GM18526 (cell line): ENCODE results near the gene DIS3L2.

Experiments used
- POLR2A ChIP-seq: IDR thresholded peaks from 3 replicates; pipeline ENCODE4 v1.6.1; 2011; ENCODE audit not compliant: insufficient read length; ENCODE audit errors: extremely low read depth

The DIS3L2 gene

DNA sequence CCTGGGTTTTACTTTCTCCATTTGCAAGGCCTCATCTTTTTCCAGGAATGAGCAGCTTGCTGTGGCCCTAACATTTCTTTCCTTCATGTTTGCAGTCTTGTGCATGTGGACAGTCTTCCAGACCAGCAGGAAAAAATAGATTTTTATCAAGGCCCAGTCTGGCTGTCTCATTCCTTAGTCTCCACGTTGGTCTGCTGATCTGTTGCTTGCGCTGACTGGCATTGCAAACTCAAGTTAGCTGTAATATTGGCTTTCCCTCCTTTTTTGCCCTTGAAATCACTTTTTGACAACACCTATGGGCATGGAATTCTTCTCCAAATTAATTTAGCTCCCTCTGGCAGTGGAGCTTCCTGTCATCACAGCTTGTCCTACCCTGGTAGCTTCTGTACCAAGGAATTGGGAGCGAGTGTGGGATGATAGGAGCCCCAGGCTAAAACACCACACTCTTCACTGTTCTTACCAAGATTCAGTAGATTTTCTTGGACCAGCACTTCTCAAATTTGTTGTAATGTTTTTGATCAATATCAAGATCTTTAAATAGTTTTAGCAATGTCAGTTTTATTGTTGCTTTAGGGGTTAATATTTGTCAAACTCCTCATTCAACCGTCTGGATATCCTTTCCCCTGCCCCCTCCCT is 48.2 kb downstream of the DIS3L2 start:
- no peak for TF ChIP-seq POLR2A

DNA sequence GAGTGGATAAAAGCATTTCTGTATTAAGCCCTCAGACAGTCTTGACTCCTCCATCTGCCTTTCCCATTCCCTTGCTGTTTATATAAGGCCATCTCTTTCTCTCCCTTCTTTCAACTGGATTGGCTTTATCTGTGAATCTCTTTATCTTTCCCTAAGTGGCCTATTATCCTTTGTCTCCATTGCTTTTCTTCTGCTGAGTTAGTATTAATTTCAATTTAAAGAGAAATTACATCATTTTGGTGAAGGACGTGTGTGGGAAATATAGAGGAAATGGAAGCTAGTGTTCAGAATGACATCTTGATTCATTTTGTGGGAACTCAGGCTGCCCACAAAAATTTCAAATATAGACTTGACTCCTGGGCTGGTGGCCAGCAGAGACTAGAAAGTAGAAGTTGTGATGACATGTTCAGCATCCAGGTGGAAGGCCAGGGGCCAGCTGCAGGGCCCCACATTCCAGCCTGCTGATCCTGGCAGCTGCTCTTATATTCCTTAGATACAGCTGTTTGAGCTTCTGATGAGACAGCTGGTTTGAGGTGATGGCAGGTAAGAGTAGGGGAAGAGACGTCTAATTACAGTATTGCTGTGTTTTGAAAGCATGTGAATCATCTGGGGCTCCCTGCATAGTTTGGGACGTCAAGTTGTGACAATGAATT is 52.3 kb downstream of the DIS3L2 start:
- TF ChIP-seq POLR2A, result no peak

DNA sequence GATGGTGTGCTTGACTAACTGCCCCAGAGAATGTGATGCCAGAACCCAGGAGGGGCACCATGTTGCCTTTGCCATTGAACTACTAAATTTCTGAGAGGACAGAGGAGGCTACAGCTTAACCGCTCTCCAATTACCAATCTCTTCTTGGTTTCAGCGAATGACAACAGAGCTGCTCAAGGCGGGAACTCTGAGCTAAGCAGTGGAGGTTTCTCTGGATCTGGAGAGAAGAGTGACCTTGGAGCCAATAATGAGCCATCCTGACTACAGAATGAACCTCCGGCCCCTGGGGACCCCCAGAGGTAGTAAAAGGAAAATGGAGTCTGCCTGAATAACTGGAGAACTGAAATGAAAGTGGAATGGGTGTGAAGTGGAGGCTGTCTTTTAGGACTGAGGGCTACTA is 53.2 kb downstream of the DIS3L2 start:
- TF ChIP-seq POLR2A, result no peak

DNA sequence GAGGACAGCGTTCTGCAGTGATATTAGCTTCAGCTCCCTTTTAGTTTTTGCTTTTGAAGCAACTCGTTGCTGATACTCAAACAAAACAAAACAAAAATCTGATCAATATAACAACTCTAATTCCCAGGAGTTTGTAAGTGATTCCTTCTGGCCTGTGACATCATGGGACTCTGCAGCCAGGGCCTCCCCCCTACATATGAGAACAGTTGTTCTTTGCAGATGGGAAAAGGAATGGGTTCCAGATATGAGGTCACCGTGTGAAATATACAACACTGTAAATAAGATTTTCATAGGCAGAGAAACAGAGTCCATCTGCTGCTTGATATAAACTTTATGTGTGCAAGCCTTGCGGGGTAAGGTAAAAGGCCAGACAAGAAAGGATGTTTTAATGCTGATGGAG is 56.7 kb downstream of the DIS3L2 start:
- no peak for TF ChIP-seq POLR2A

DNA sequence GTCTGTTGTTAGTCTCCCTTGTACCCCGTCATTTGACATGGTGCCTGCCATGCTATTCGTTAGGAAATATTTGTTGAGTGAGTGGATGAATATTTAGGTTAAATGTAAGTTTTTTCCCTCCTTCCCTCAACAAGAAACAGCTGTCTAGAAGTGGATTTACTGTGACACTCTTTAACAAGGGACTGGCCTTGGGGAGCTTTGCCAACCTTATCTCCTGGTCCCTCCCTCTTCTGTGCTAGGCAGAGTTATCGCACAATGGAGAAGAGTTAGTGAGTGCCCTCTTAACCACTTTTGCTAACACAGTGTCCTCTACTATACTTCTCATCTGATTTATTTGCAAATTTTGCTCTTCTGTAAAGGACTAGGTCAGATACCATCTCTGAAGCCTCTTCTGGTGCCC is 61.2 kb downstream of the DIS3L2 start:
- TF ChIP-seq POLR2A, result no peak

DNA sequence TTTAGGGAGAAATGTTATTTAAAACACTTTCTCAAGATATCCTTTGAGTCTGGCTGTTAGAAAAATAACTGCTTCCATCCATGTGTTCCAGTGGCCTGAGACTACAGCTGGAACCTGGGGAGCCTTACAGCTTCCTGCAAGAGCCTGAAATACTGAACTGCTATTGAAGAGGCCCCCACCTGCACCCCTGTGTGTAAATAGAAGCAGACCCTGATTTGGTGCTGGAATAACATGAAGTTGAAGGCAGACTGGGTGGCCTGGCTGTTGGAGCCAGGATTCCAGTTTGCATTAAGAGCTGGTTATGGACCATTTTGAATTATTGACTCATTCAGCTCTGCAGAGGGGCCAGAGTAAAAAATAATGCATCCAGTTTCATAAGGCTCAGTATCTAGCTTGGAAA is 61.9 kb downstream of the DIS3L2 start:
- TF ChIP-seq POLR2A, result no peak

DNA sequence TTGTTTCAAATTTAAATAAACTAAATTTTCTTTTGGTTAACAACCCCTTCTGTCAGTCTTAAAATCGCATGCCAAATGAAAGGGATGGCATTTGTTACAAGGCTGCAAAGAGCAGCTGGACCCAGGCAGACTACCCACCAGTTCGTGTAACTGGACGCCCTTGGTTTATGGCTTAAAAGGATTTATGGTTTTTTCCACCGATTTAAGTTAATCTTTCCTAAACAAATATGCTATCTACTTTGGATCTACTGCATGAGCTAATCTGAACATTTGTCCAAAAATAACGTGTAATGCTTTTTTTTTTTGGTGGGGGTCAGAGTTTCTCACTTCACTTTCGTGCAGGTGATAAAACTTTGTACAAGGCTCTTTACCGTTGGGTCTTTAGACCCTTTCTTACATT is 62.9 kb downstream of the DIS3L2 start:
- TF ChIP-seq POLR2A, result no peak

DNA sequence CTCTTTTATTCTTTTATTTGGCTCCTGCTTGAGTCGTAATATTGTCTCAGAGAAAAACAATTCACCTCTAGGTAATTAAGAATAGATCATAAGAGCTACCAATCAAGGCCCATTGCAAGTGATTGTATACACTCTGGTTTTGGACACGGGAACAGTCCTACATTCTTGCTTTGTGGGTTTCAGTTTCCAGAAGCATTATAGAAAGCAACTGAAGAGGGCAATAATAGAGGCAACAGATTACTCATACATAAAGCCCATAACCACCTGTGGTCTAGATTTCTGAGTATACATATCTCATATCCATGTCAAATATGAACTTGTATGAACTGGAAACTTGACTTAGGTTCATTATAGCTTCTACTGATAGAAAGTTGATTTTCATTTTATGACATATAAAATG is 65.4 kb downstream of the DIS3L2 start:
- TF ChIP-seq POLR2A, result no peak

DNA sequence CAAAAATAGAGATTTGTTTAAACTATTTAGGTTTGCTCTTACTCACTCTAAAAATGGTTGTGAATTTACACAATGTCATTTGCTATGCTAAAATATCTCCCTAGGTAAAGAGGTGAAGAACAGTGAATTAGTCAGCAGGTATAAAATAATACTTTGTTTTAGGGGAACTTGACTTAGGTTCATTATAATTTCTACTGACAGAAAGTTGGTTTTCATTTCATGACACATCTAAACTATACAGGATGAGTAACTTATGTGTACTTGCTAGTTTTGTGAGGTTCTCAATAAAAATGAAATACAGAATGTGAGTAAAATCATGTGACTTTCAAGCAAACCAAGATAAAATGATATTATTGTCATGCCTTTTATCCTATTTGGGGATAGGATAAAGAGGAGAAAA is 66.0 kb downstream of the DIS3L2 start:
- TF ChIP-seq POLR2A, result no peak

DNA sequence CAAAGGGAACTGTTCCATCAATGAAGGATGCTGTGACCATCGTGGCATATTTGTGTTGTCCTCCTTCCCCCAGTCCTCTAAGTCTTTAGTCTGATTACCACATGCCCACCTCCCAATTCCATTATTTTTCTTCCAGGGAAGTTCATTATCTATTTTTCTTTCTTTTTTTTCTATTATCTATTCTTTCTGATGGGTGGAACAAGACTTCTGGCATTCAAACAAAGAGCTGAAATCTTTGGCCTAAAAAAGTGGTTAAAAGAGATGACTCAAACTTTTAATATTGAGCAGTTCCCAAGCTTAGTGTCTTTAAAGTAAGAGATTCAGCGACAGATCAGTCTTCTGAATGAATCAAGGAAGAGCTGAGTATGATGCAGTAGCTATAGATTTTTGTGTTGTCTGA is 66.6 kb downstream of the DIS3L2 start:
- TF ChIP-seq POLR2A, result no peak

DNA sequence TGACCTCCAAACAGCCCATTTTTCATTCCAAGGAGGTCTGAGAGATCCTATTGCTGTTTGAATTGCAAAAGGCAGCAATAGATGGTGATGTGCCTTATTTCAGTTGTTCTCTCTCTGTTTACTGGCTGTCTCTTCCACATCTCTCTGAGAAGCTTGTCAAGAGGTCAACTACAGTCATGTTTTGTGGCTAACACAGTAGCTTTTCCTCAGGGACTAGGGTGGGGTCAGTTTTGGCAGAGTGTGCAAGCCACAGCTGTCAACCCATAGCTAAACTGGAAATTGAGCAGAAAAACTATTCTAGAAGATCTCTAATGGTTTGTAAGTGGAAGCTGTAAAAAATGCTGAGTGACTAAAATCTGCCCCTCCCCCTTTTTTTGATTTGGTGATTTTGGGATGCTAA is 67.1 kb downstream of the DIS3L2 start:
- no peak for TF ChIP-seq POLR2A

DNA sequence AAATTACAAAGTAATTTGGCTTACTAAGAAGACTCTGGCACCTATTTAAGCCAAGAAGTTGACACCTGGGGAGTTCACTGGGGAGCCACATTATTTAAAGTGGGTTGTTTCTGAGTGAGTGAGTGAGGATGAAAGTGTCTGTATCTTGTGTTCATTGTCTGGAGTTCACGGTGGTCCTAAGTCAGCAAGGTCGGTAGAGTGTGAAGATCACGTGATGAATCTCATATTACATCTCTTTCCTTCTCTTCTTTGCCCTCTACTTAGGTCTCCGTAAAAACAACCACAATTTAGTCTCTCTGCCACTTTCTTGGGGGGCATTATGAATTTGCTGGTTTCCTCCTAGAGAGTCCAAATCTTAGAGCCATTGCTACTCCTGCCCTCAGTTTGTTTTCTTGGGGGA is 67.8 kb downstream of the DIS3L2 start:
- no peak for TF ChIP-seq POLR2A

DNA sequence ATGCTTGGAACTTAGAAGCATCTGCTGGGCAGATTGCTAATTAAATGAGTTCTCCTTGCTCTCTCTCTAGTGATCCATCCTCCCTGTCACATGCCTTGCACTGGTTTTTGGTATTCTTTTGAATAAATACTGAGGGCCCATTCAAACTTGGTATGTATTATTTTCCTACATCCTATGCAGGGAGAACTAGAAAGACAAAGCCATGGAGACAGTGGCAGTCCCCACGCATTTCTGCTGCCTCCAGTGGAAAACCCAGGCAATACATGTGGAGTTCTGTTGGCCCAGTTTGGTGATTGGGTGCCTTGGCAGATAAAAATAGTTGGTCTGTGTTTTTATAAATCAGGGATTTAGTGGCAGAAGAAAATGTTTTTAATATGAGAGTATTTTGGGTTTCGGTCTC is 68.7 kb downstream of the DIS3L2 start:
- TF ChIP-seq POLR2A, result no peak

DNA sequence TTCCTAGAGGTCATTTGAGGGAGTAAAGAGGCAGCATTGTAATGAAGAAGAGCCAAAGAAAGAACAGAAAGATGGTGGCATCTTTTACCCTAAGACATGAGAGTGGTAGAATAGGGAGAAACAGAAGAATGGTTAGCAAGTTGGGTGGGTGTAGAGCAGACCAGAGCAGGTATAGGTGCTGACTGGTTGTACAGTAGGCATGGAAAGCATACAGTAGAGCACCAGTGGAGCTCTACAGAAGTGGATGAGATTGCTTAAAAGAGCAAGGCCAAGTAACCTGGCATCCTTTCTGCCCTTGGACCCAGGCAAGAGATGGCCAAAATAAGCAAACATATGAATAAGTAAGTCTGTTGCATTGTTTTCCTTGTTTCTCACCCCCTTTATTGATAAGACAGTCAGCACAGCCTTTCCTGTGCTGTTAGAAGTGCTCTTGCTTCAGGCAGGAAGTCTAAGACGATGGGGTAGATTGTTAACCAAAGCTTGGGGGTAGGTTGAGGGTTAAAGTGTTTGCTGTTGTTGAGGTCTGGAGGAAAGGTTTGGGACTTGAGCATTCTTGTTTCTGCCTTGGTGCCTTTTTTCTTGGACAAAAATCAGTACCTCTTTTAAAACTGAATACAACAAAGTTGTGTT is 76.9 kb downstream of the DIS3L2 start:
- TF ChIP-seq POLR2A, result no peak

DNA sequence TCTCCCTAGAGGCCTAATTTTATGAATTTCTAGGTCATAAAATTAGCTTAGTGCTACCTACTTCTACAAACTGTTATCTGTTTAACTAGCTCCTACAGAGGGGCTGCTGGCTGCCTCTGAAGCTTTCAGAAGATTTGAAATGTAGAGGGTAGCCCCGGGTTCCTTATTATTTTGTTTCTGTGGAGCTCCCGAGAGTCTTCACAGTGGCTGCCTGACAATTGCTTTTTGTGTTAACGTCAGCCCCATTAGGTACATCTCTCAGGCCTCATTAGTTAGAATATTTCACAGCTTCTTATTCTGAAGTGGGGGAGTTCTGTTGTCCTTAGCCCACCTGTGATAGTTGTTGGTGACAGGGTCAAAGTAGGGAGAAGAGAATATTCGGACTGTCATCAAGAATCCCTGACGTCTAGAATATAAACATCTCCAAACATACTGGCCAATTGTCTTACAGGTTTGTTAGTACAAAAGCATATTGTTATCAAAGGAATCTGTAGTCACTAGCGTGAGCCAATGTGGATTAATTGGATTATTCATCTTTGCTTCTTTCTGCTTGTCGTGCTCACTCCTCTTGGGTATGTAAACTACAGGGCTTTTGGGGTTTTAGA is 77.5 kb downstream of the DIS3L2 start:
- no peak for TF ChIP-seq POLR2A

DNA sequence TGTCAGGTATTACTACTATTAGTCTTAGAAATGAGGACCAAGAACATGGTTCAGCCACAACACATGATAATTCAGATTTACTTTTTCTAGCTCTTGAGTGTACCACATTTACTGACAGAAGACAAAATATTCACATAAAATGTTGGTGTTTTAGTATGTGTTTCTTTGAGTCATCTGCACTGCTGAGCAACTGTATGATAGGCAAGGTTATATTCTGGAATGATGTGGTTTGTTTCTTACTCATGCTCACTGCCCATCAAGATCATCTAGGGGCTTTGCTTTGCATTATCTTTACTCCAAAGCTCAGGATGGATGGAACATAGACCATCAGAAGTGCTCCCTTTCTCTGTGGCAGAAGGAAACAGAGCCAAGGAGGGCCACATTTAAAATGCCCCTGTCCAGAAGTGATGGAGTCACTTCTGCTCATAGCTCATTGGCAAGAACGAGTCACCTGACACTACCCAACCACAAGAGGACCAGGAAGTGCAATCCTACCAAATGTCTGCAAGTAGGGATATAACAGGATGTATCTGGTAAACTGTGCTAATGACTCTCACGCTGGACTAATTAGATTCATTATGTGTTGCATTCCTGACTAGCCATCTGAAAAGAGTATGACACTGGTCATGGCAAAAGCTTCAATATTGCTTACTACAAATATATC is 81.5 kb downstream of the DIS3L2 start:
- TF ChIP-seq POLR2A, result no peak
